BJ (cell line): ENCODE data around the gene KCNG3. TPM values are rescaled to one million over a fixed set of nuclear protein-coding genes. Genes with fewer than 3 reads are reported as not detected.

Source experiments
- CTCF ChIA-PET: fragments of 350-600 bp; formaldehyde crosslinking; extraction: SDS; loops from one replicate; lab custom pipeline; 2021; ENCODE audit warnings: antibody characterized with exemption, inconsistent platforms; lab: Yijun Ruan, JAX
- POLR2A ChIA-PET: fragments of 300-600 bp; sonication (Branson Sonifier 250); formaldehyde crosslinking; extraction: SDS; loops from one replicate; lab custom pipeline; 2021; ENCODE audit warnings: antibody characterized with exemption; lab: Charles Lee
- DNase-seq: peaks from one replicate; pipeline ENCODE4 v3.0.0-alpha.2; 2011; ENCODE audit warnings: low read depth
- H3K27me3 ChIP-seq: 2 replicates; pipeline ENCODE4 v1.6.0; 2011; ENCODE audit warnings: low read length; ENCODE audit not compliant: control insufficient read depth, insufficient read depth
- H3K36me3 ChIP-seq: 2 replicates; pipeline ENCODE4 v1.5.1; 2011; ENCODE audit warnings: low read length; ENCODE audit not compliant: control insufficient read depth, insufficient read depth
- H3K4me3 ChIP-seq: 2 replicates; pipeline ENCODE4 v1.5.1; 2011; ENCODE audit warnings: low read depth, mild to moderate bottlenecking, control low read depth, low read length
- polyA plus RNA-seq: library from polyadenylated mRNA; depleted of rRNA; stranded (reverse); fragments of >200 nt; gene quantifications from 2 replicates; pipeline ENCODE4 v1.2.3, GENCODE V29; 2011
- TF ChIP-seq, protein P1 (sequence below): IDR thresholded peaks from 2 replicates; pipeline ENCODE4 v1.5.1; 2011; ENCODE audit warnings: low read depth, mild to moderate bottlenecking, control low read depth, inconsistent platforms, low read length, moderate library complexity; ENCODE audit not compliant: insufficient read depth

The KCNG3 gene
- polyA plus RNA-seq, 1 experiment = not detected

- ChIA-PET POLR2A (no interaction called here), CTCF (interaction anchor here (1.1 kb wide), 1 partner anchor 11 kb away, joined by 4 read pairs; no protein-coding TSS in a partner anchor)
- Histone ChIP-seq H3K27me3 (peaks cover 1% of the 10 kb centered on the region; the same call in 1 of the 2 replicates), H3K4me3 (no peak overlapping the region), H3K36me3 (no peaks in the 10 kb centered on the region)
- DNase-seq = no peak
- TF ChIP-seq, protein P1, sequence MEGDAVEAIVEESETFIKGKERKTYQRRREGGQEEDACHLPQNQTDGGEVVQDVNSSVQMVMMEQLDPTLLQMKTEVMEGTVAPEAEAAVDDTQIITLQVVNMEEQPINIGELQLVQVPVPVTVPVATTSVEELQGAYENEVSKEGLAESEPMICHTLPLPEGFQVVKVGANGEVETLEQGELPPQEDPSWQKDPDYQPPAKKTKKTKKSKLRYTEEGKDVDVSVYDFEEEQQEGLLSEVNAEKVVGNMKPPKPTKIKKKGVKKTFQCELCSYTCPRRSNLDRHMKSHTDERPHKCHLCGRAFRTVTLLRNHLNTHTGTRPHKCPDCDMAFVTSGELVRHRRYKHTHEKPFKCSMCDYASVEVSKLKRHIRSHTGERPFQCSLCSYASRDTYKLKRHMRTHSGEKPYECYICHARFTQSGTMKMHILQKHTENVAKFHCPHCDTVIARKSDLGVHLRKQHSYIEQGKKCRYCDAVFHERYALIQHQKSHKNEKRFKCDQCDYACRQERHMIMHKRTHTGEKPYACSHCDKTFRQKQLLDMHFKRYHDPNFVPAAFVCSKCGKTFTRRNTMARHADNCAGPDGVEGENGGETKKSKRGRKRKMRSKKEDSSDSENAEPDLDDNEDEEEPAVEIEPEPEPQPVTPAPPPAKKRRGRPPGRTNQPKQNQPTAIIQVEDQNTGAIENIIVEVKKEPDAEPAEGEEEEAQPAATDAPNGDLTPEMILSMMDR = no peak
Measured at GRCh38 chr2:42443718-42444399, 49.9 kb downstream of the KCNG3 start.

GRCh38 chr2:42442774-42443173 is 51.0 kb downstream of the KCNG3 start:
- TF ChIP-seq, protein P1 = no peak
- peaks cover 1% of the 10 kb centered on the region; the same call in 1 of the 2 replicates for H3K27me3 ChIP-seq
- H3K4me3 ChIP-seq = no peak overlapping the region
- DNase-seq = no peak
- CTCF ChIA-PET = no interaction called here
- no peaks in the 10 kb centered on the region for H3K36me3 ChIP-seq
- POLR2A ChIA-PET = no interaction called here

DNA sequence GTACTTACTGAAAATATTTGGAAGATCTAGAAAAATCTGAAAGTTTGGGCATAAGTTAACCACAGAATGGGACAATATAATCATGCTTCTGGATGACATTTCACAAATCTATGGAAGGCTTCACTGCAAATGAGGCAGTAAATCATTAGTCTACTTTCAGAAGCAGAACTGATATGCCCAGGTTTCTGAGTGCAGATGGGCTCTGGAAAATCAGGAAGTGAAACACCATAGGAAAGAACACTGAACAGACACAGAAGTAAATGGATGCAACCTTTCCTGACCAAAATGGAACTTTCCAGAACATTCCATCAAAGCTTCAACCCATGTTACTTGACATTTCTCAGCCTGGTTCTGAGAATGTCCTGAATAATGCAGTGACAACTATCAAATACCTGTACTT is 55.1 kb downstream of the KCNG3 start:
- DNase-seq = no peak
- ChIA-PET CTCF (no interaction called here), POLR2A (no interaction called here)
- no peaks in the 10 kb centered on the region for H3K27me3 ChIP-seq
- no peaks in the 10 kb centered on the region for H3K36me3 ChIP-seq
- TF ChIP-seq, protein P1 = no peak
- H3K4me3 ChIP-seq = no peak overlapping the region

DNA sequence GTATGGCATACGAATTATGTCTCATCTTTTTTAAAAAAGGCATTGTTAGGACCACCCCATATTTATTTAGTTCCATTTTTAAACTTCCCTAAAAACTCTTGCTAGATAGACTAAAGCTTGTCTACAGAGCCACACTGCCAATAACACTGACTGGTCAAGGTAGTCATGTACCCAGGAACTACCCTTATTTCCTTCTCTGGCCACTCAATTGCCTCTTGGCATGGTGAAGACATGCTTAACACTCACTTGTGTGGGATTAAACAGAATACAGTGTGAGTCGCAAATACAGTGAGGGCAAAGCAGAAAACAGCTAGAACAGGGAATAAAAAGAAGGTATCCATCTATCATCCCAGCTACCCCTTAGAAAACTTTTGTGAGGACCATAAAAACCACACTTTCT is 57.4 kb downstream of the KCNG3 start:
- TF ChIP-seq, protein P1 = no peak
- POLR2A ChIA-PET = no interaction called here
- Histone ChIP-seq H3K27me3 (no peaks in the 10 kb centered on the region), H3K4me3 (no peak overlapping the region), H3K36me3 (no peaks in the 10 kb centered on the region)
- DNase-seq = no peak
- CTCF ChIA-PET = interaction anchor here (0.7 kb wide), 1 partner anchor 45 kb away, joined by 3 read pairs; no protein-coding TSS in a partner anchor

- no peak overlapping the region for H3K4me3 ChIP-seq
- ChIA-PET POLR2A (no interaction called here), CTCF (no interaction called here)
- H3K27me3 ChIP-seq = no peaks in the 10 kb centered on the region
- H3K36me3 ChIP-seq = no peaks in the 10 kb centered on the region
- DNase-seq = no peak
- TF ChIP-seq, protein P1 = no peak
Measured at GRCh38 chr2:42435628-42436027, 58.2 kb downstream of the KCNG3 start.
